Cardiac muscle cell (in vitro differentiated cells and primary cell): ENCODE results near the gene OR9Q2. TPM values are rescaled to one million over a fixed set of nuclear protein-coding genes. Genes with fewer than 3 reads are reported as not detected.
"Not testable (repeated sequence)": the region's sequence is repeated elsewhere in the genome, so short reads cannot be mapped to it uniquely, and the experiment has no call there.

Experiments used
- DNase-seq, 2 donors: peaks; one replicate each; pipeline versions ENCODE4 v3.0.0 to v3.0.0-alpha.2; 2010 to 2017; ENCODE audit warnings: low read depth in 1 of 2, low spot score in 1 of 2
- H3K27ac ChIP-seq: fragments of 200-600 bp; sonication (generic); 2 replicates; pipeline ENCODE4 v1.5.1; 2016
- H3K27me3 ChIP-seq: fragments of 200-600 bp; sonication (generic); 2 replicates; pipeline ENCODE4 v1.6.0; 2016; ENCODE audit warnings: control low read depth
- H3K36me3 ChIP-seq: fragments of 200-600 bp; sonication (generic); 2 replicates; pipeline ENCODE4 v1.5.1; 2016; ENCODE audit warnings: control low read depth
- H3K4me1 ChIP-seq: fragments of 200-600 bp; sonication (generic); 2 replicates; pipeline ENCODE4 v1.8.1; 2017; ENCODE audit warnings: low read depth, mild to moderate bottlenecking, mixed run types
- H3K4me3 ChIP-seq: fragments of 200-600 bp; sonication (generic); 2 replicates; pipeline ENCODE4 v1.5.1; 2016; ENCODE audit warnings: mild to moderate bottlenecking
- H3K9me3 ChIP-seq: fragments of 200-600 bp; sonication (generic); 2 replicates; pipeline ENCODE4 v1.5.1; 2017; ENCODE audit warnings: low read depth, mild to moderate bottlenecking, control low read depth
- CTCF ChIP-seq: IDR thresholded peaks from 2 replicates; pipeline ENCODE4 v1.5.1; 2012; ENCODE audit warnings: low read depth, mild to moderate bottlenecking, low read length
- polyA plus RNA-seq: library from polyadenylated mRNA; unstranded; fragments of >200 nt; fragmentation: Nextera tagmentation; extraction: Ambion mirVana; gene quantifications from 2 replicates; pipeline ENCODE4 v1.2.1, GENCODE V29; 2016
- total RNA-seq: library from RNA; depleted of rRNA; stranded (reverse); fragments of >200 nt; gene quantifications from 2 replicates; pipeline ENCODE4 v1.2.3, GENCODE V29; 2016

OR9Q2 gene
- total and polyA plus RNA-seq, 2 experiments from 2014 or later, result not detected

DNA sequence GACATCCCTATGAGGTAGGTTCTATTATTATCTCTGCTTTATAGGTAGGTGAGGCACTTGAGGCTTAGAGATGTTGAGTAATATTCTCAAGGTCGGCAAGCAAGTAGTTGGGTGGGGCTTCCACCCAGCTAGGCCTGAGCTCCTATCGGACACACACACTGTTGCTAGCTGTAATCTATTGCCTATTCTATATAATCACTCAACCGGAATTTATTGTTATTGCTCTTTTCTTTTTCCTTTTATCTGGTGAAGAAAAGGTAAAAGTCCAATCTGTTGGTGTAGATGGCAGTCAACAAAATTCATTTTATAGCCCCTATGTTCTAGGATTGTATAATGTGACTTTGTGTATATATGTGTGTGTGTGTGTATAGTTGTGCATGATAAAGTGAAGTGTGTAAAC lies 3.4 kb downstream of the OR9Q2 start:
- TF ChIP-seq CTCF, result no peak
- no peak for DNase-seq
- no peaks in the 10 kb centered on the region for H3K9me3 ChIP-seq
- H3K36me3 ChIP-seq, result no peaks in the 10 kb centered on the region
- no peaks in the 10 kb centered on the region for H3K27me3 ChIP-seq
- no peak overlapping the region for H3K27ac ChIP-seq
- H3K4me1 ChIP-seq, result no peaks in the 10 kb centered on the region
- H3K4me3 ChIP-seq, result no peak overlapping the region

DNA sequence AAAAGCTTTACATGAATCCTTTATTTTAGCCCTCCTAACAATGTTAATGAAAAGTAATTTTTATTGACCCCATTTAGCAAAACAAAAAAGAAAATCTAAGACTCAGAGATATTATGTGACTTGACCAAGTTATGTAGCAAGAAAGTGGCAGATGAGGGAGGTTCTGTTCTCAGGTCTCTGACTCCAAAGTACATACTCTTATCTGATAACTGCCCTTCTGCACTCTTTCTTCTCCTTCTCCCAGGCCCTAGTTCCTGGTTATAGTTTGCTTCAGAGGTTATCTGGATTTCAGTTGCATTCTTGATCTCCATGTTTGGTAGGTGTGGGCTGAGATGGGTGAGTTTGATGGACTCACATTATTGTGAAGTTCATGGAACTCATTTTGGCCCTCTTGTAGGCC lies 4.5 kb downstream of the OR9Q2 start:
- no peaks in the 10 kb centered on the region for H3K27me3 ChIP-seq
- no peak overlapping the region for H3K27ac ChIP-seq
- no peak for TF ChIP-seq CTCF
- no peak overlapping the region for H3K4me3 ChIP-seq
- H3K4me1 ChIP-seq, result no peaks in the 10 kb centered on the region
- DNase-seq, result no peak
- no peaks in the 10 kb centered on the region for H3K36me3 ChIP-seq
- H3K9me3 ChIP-seq, result no peaks in the 10 kb centered on the region

DNA sequence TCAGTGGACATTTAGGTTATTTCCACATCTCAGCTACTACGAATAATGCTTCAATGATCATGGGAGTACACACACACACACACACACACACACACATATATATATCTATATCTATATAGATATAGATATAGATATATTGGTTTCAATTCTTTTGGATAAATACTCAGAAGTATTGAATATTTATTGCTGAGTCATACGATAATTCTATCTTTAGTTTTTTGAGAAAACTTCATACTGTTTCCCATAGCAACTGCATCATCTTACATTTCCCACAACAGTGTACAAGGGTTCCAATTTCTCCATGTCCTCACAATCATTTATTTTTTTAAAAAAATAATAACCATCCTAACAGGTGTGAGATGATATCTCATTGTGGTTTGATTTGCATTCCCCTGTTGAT lies 7.1 kb downstream of the OR9Q2 start:
- no peaks in the 10 kb centered on the region for H3K27me3 ChIP-seq
- no peak overlapping the region for H3K27ac ChIP-seq
- H3K9me3 ChIP-seq, result no peaks in the 10 kb centered on the region
- H3K4me1 ChIP-seq, result no peaks in the 10 kb centered on the region
- no peak overlapping the region for H3K4me3 ChIP-seq
- H3K36me3 ChIP-seq, result no peaks in the 10 kb centered on the region
- DNase-seq, result no peak
- TF ChIP-seq CTCF, result no peak

DNA sequence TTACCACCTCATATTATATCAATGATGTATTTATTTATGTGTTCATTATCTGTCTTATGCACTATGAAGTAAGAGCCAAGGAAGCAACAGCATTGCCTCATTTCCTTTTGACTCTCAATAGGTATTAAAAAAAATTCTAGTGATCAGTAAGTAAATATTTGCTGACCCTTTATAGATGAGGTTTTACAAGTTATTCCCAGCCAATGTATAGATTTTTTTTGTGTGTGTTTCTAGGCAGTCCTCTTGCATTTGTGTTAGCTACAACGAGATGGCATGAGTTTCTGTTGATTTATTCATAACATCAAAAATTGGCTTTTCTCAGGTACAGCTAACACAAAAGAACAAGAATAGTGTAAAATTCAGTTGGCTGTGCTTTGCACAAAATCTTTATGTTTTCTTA lies 10.4 kb downstream of the OR9Q2 start:
- H3K27me3 ChIP-seq, result no peaks in the 10 kb centered on the region
- H3K9me3 ChIP-seq, result no peaks in the 10 kb centered on the region
- H3K4me1 ChIP-seq, result no peaks in the 10 kb centered on the region
- no peak for DNase-seq
- H3K27ac ChIP-seq, result no peak overlapping the region
- no peak overlapping the region for H3K4me3 ChIP-seq
- TF ChIP-seq CTCF, result no peak
- no peaks in the 10 kb centered on the region for H3K36me3 ChIP-seq

DNA sequence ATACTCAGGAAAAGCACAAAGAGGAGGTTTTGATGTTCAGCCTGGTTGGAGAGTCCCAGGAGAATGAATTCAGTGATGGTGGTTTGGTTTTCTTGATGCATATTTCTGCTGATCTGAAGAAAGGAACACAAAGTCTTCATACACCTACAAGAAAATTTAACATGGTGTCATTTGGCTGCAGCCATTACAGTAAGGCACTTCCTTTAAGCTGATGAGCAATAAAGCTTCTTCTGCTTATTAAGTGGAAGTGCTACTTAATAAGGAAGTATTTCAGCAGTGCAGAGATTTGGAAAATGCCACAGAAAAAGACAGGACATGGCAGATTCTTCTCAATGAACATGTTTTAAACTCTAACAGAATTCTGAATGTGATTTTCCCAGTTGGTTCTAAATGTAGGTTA lies 15.2 kb downstream of the OR9Q2 start, which contains the start of gene OR1S2:
Gene OR1S2 (minus strand): TSS at position 101 of the 400 bp plus-strand sequence. CDS start 0 bp downstream, at position 101.
- Histone ChIP-seq H3K4me1 (no peaks in the 10 kb centered on the region), H3K27ac (no peak within 1 kb of the TSS), H3K36me3 (no peaks in the 10 kb centered on the region), H3K9me3 (no peaks in the 10 kb centered on the region), H3K27me3 (no peaks in the 10 kb centered on the region), H3K4me3 (no peak within 1 kb of the TSS)
- no peak for DNase-seq
- TF ChIP-seq CTCF, result no peak

DNA sequence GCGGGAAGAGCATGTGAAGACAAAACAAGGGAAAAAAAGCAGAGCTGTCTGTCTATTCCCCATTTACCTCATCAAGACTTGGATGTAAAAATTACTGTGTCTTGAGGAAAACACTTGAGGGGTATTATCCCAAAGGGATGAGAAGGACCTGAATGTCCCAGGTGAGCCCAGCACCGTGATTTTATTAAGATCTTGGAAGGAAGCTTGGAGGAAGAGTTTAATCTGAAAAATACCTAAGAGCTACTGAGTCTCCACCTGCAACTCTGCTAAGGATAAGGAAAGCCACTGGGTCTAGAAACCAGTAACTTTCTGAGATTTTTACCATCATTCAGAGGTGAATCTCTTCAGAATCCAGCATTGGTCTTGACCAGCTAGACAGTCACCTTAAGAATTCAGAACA lies 23.6 kb downstream of the OR9Q2 start, which contains the start of gene OR1S1:
Gene OR1S1 (plus strand): TSS at position 301 of the 400 bp plus-strand sequence.
- H3K27ac ChIP-seq, H3K4me1 ChIP-seq, H3K9me3 ChIP-seq, H3K27me3 ChIP-seq, H3K4me3 ChIP-seq, DNase-seq, H3K36me3 ChIP-seq: not testable (repeated sequence)
